NCI-H1092 (cell line): ENCODE results near the gene MIGA2.
A peak's percentile ranks its signal among the peaks of the same experiment; 100 is the strongest.
"Not testable (repeated sequence)": the region's sequence is repeated elsewhere in the genome, so short reads cannot be mapped to it uniquely, and the experiment has no call there.

Experiments
- DNase-seq: peaks from one replicate; lab custom pipeline; 2025; lab: John Stamatoyannopoulos, UW

MIGA2 gene

GRCh38 chr9:129100383-129101169, 64.2 kb downstream of the MIGA2 start:
- no peak for DNase-seq

- no peak for DNase-seq
Measured at GRCh38 chr9:129101279-129101678, 64.9 kb downstream of the MIGA2 start.

GRCh38 chr9:129102095-129102525, 65.7 kb downstream of the MIGA2 start:
- no peak for DNase-seq

GRCh38 chr9:129102791-129103594, 66.6 kb downstream of the MIGA2 start:
- DNase-seq = no peak

- no peak for DNase-seq
Measured at GRCh38 chr9:129103595-129103965, 67.2 kb downstream of the MIGA2 start.

- no peak for DNase-seq
Measured at GRCh38 chr9:129104051-129104450, 67.6 kb downstream of the MIGA2 start.

GRCh38 chr9:129105857-129106694, 69.7 kb downstream of the MIGA2 start:
- no peak for DNase-seq

GRCh38 chr9:129107651-129108050, 71.2 kb downstream of the MIGA2 start:
- no peak for DNase-seq

GRCh38 chr9:129108083-129108804, 71.8 kb downstream of the MIGA2 start:
- no peak for DNase-seq

- DNase-seq = no peak
Measured at GRCh38 chr9:129108805-129109536, 72.5 kb downstream of the MIGA2 start.

GRCh38 chr9:129109537-129109903, 73.1 kb downstream of the MIGA2 start:
- no peak for DNase-seq

- DNase-seq = no peak
Measured at GRCh38 chr9:129109952-129110739, 73.7 kb downstream of the MIGA2 start.

- peak; percentile 91 for DNase-seq
Measured at GRCh38 chr9:129110740-129111527, 74.5 kb downstream of the MIGA2 start, which contains the start of the genes CRAT and PTPA. TSS of gene CRAT (minus strand) at chr9:129110793. CDS start at chr9:129110509, 284 bp downstream. TSS of gene PTPA (plus strand) at chr9:129111415. CDS start at chr9:129111601, 186 bp downstream.

GRCh38 chr9:129111528-129112151, 75.2 kb downstream of the MIGA2 start:
- peak; percentile 17 for DNase-seq

GRCh38 chr9:129112526-129112925, 76.1 kb downstream of the MIGA2 start:
- DNase-seq = not testable (repeated sequence)

- no peak for DNase-seq
Measured at GRCh38 chr9:129113645-129114304, 77.3 kb downstream of the MIGA2 start.

GRCh38 chr9:129118799-129119198, 82.4 kb downstream of the MIGA2 start:
- DNase-seq = no peak

GRCh38 chr9:129121483-129121882, 85.1 kb downstream of the MIGA2 start:
- no peak for DNase-seq
